Spleen (tissue), 7 donors: ENCODE measurements around the gene PTPRO.

Experiments
- POLR2A ChIP-seq, 3 donors: fragments of 450-650 bp; IDR thresholded peaks; one replicate each; pipeline ENCODE4 v1.5.1; 2017; ENCODE audit warnings: antibody characterized with exemption in 3 of 3, mild to moderate bottlenecking in 1 of 3
- POLR2AphosphoS5 ChIP-seq, 3 donors: sonication (generic); formaldehyde crosslinking; IDR thresholded peaks; one replicate each; pipeline ENCODE4 v1.5.1; 2017; ENCODE audit warnings: antibody characterized with exemption in 3 of 3
- TF ChIP-seq, protein P1 (sequence below), 11 experiments: fragments of 200-600 bp in 7 of 11; fragments of 450-650 bp in 4 of 11; sonication (generic) in 4 of 11; IDR thresholded peaks in 8 of 11; conservative IDR thresholded peaks in 3 of 11; 1 replicate in 7 of 11; 2 replicates in 4 of 11; pipeline versions ENCODE4 v1.4.0 to v1.8.0; 2016 to 2021; ENCODE audit warnings: antibody characterized with exemption in 11 of 11, inconsistent platforms in 4 of 11, mild to moderate bottlenecking in 1 of 11
- donor health status: DM: no; HTN: no; CAD: no; lungs with moderate emphysema.
- donor health status: DM: no; HTN: no; CAD: no.
- donor health status: DM: no; HTN: no; CAD: no.

DNA sequence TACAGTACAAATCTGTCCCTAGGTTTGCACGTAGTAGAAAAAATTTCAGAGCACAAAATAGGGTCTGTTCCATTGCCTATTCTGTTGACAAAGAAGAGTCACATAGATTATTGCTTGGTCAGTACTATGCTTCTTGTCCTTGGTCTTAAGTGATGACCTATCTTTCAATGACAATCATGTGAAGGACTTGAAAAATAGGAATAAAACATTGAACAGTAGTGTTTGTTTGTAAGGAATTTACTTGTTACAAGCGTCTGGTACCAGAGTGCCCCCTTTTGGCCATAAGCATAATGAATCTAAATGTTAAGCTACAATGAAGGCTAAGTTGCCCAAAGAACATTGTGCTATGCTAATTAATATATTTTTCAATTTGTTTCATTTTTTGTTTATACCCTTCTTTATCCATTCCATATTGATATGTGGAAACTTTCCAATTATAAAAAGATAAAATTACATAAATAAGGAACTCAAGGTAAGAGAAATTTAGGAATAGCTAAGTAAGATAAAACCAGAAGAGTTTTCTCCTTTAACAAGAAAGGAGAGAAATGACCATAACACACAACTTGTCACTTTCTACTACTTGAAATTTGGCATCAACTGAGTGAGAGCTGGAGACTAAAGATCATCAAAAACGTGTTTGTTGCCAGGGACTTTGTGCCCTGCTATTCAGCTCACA, 262.2 kb downstream of the PTPRO start:
- TF ChIP-seq, protein P1, sequence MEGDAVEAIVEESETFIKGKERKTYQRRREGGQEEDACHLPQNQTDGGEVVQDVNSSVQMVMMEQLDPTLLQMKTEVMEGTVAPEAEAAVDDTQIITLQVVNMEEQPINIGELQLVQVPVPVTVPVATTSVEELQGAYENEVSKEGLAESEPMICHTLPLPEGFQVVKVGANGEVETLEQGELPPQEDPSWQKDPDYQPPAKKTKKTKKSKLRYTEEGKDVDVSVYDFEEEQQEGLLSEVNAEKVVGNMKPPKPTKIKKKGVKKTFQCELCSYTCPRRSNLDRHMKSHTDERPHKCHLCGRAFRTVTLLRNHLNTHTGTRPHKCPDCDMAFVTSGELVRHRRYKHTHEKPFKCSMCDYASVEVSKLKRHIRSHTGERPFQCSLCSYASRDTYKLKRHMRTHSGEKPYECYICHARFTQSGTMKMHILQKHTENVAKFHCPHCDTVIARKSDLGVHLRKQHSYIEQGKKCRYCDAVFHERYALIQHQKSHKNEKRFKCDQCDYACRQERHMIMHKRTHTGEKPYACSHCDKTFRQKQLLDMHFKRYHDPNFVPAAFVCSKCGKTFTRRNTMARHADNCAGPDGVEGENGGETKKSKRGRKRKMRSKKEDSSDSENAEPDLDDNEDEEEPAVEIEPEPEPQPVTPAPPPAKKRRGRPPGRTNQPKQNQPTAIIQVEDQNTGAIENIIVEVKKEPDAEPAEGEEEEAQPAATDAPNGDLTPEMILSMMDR (IDR thresholded peaks at IDR 0.05 in 8 of 11, conservative IDR thresholded peaks at IDR 0.05 in 3 of 11), result peak; percentile 9 to 70 (median 57)
- TF ChIP-seq POLR2A (IDR thresholded peaks at IDR 0.05) (no peak), POLR2AphosphoS5 (IDR thresholded peaks at IDR 0.05) (no peak)
